ENCODE measurements around the gene VPREB3.
A peak's percentile ranks its signal among the peaks of the same experiment; 100 is the strongest.

DNA sequence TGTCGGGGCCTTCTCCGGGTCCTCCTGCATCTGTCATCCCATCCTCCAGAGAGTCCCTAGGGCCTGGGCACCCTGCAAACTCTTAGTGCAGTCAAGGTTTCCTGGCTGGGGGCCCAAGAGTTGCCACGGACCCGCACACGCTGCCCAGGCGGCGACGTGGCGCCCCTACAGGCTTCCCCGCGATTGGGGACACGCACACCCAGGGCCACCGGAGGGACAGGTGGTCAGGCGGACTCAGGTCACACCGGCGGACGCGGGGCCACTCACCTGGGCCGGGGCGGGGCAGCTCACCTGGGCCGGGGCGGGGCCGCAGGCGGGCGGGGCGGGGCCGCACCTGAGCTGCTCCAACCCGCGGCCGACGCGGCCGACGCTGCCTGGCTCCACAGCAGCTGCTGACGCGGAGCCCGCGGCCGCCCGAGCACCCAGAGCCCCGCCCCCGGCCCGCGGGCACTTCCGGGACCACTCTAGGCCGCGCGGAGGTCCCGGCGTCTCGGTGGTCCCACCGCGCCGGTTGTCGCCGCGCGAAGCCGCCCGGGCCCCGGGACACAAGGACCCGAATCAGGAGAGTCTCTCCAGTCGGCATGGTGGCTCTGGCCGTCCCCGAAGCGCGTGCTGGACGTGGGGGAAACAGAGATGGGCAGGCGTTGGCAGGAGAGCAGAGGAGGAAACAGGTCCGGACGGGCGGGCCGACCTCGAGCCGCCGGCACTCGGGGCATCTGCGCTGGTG is 3.3 kb downstream of the VPREB3 start, which contains the start of gene ZNF70:
- TF ChIP-seq, protein P1, sequence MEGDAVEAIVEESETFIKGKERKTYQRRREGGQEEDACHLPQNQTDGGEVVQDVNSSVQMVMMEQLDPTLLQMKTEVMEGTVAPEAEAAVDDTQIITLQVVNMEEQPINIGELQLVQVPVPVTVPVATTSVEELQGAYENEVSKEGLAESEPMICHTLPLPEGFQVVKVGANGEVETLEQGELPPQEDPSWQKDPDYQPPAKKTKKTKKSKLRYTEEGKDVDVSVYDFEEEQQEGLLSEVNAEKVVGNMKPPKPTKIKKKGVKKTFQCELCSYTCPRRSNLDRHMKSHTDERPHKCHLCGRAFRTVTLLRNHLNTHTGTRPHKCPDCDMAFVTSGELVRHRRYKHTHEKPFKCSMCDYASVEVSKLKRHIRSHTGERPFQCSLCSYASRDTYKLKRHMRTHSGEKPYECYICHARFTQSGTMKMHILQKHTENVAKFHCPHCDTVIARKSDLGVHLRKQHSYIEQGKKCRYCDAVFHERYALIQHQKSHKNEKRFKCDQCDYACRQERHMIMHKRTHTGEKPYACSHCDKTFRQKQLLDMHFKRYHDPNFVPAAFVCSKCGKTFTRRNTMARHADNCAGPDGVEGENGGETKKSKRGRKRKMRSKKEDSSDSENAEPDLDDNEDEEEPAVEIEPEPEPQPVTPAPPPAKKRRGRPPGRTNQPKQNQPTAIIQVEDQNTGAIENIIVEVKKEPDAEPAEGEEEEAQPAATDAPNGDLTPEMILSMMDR (IDR thresholded peaks at IDR 0.05; ENCODE audit: low read depth, low read length) = peak; percentile 26; the same call in 1 of the 2 replicates
- TF ChIP-seq EZH2phosphoT487 (IDR thresholded peaks at IDR 0.05; ENCODE audit: low read depth) = no peak
